GM19467 (cell line): Measurements from ENCODE around the gene PPP2R3B.
"Not testable (repeated sequence)": the region's sequence is repeated elsewhere in the genome, so short reads cannot be mapped to it uniquely, and the experiment has no call there.

Source experiments
- ATAC-seq: cut with Tn5 transposase; IDR thresholded peaks from one replicate; pipeline ENCODE4 v1.9.1; 2021; ENCODE audit warnings: mild to moderate bottlenecking, moderate library complexity; ENCODE audit not compliant: unreplicated experiment

Gene PPP2R3B

GRCh38 chrX:340641-341423, 45.9 kb downstream of the PPP2R3B start:
- ATAC-seq: no peak

- no peak for ATAC-seq
Measured at GRCh38 chrX:340121-340520, 46.6 kb downstream of the PPP2R3B start.

DNA sequence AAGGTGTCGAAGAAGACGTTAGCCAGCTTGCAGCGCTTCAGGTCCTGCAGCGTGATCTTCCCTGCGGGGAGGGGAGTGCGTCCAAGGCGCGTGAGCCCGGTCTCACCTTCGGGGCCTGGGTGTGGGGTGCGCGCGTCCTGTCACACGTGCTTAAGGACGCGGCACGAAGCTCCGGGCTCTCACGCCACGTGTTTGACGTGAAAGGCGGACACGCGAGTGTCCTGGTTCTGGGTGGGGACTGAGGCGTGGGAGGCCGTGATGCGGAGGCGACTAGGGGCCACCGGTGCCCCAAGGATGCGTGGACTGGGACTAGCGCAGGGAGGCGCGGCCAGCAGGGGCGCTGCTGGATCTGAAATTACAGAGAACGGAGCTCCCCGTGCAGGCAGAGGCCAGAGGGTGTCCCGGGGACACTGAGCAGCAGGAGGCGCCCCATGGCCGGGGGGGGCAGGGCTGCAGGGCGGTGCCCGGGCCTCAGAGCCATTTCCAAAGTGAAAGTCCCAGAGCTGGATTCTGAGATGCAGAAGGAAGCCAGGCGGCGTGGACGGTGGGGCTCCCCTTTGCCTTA, 47.8 kb downstream of the PPP2R3B start:
- no peak for ATAC-seq

DNA sequence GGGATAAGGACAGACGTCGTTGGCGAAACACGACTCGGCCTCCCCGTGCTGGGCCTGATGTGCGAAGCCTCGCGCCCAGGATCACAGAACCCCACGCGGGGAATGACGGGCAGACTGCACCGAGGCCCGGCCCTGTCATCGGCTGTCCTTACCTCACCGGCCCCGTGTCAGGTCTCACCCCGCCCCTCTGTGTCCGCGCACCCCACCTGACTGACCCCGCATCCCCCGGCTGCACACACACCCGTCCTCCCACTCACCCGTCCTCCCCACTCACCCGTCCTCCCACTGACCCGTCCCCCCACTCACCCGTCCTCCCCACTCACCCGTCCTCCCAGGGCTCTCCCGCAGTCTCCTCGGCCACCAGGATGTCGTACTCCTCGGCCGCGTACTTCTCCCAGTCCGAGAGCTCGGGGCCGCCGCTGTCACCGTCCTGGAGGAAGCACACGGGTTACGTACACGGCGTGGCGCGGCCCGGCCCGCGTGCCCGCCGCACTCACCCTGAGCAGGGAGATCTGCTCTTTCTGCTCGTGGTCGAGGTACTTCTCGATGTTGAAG, 48.3 kb downstream of the PPP2R3B start:
- no peak for ATAC-seq

GRCh38 chrX:337331-337831, 49.3 kb downstream of the PPP2R3B start:
- ATAC-seq: no peak

DNA sequence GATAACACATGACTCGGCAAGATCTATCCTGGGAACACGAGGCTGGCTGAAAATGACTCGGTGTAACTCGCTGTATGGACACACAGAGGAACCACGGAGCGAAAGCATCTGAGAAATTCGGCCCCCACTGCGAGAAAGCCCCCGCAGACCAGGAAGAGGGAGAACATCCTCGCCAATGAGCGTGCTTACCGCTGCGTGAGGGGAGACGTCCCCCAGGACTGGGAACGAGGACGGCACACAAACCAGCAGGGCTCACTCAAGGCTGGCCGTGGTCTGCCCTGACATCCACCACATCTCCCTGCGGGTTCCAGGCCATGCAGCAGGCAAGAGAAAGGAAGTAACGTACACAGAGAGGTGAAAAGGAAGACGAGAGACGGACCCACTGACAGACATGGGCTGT, 50.5 kb downstream of the PPP2R3B start:
- no peak for ATAC-seq

DNA sequence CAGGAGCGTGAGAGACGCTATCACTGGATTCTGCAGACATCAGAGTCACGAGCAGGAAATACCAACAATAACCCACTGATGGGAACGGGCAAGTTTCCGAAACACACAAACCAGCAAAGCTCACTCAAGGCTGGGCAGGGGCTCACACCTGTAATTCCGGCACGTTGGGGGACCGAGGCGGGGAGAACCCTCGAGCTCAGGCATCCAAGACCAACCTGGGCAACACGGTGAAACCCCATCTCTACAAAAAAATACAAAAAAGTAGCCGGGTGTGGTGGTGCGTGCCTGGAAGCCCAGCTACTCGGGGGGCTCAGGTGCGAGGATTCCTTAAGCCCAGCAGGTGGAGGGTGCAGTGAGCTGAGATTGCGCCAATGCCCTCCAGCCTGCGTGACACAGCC, 51.0 kb downstream of the PPP2R3B start:
- ATAC-seq: no peak

GRCh38 chrX:334971-335757, 51.5 kb downstream of the PPP2R3B start:
- ATAC-seq: no peak

- no peak for ATAC-seq
Measured at GRCh38 chrX:334331-334891, 52.3 kb downstream of the PPP2R3B start.

- ATAC-seq: no peak
Measured at GRCh38 chrX:333611-334311, 52.9 kb downstream of the PPP2R3B start.

DNA sequence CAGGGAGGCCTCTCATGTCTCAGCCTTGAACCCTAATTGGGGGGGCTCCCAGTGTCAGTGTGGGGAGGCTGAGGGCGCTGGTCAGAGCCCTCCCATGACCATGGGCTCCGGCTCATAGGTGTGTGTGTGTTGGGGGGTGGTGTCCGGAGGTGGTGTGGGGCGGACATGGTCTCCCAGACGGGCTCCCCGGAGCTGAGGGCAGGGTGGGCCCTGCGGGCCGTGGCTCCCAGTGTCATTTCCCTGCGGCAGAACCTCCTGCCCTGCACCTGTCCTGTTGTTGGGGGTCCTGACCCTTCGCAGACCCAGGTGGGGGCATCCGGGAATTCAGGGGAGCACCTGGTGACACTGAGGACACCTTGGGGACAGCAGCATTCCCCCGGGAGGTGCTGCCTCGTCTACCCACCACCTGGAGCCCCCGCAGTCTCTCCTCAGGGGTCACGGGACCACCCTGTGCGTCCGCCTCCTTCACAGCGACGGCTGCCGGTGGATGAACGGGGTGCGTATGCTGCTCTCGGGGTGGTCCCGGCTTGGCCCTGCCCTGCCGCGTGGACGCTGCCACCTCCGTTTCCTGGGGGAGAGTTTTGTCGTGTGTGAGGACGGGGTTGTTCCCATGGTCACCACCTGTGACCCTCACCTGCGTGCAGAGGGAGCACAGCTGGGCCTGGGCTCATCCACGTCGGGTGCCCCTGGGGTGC, 53.6 kb downstream of the PPP2R3B start:
- ATAC-seq: no peak

DNA sequence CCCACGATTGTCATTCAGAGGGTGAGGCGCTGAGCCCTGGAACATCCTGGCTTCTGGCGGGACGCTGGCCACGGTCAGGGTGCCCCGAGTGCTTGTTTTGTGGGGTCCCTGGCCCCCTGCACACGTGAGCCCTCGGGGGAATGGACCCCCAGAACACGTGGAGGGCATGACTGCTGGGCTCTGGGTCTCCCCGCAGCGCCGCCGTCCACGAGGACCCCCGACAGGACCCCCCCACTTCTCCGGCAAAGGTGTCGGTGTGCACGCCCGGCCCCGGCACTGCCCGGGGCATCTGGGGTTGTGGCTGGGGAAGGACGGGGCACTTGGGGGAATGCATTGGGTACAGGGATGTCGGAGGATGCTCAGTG, 54.2 kb downstream of the PPP2R3B start:
- no peak for ATAC-seq

GRCh38 chrX:331825-332495, 54.7 kb downstream of the PPP2R3B start:
- no peak for ATAC-seq

GRCh38 chrX:331151-331824, 55.4 kb downstream of the PPP2R3B start:
- ATAC-seq: no peak

- no peak for ATAC-seq
Measured at GRCh38 chrX:330726-331150, 56.0 kb downstream of the PPP2R3B start.

GRCh38 chrX:330141-330725, 56.5 kb downstream of the PPP2R3B start:
- ATAC-seq: not testable (repeated sequence)

GRCh38 chrX:329291-329910, 57.3 kb downstream of the PPP2R3B start:
- no peak for ATAC-seq

GRCh38 chrX:327660-328126, 59.0 kb downstream of the PPP2R3B start:
- ATAC-seq: no peak
